T1000 (cell line): ENCODE results near the gene FYCO1.
A peak's percentile ranks its signal among the peaks of the same experiment; 100 is the strongest.

ENCODE experiments used
- DNase-seq: peaks from one replicate; lab custom pipeline; 2025; ENCODE audit warnings: mixed read lengths; lab: John Stamatoyannopoulos, UW

The FYCO1 gene

GRCh38 chr3:45965253-45965652 is 30.4 kb downstream of the FYCO1 start:
- no peak for DNase-seq

- no peak for DNase-seq
These were observed 31.5 kb downstream of the FYCO1 start for GRCh38 chr3:45964139-45964538.

- DNase-seq, result no peak
These were observed 33.6 kb downstream of the FYCO1 start for GRCh38 chr3:45962033-45962432.

DNA sequence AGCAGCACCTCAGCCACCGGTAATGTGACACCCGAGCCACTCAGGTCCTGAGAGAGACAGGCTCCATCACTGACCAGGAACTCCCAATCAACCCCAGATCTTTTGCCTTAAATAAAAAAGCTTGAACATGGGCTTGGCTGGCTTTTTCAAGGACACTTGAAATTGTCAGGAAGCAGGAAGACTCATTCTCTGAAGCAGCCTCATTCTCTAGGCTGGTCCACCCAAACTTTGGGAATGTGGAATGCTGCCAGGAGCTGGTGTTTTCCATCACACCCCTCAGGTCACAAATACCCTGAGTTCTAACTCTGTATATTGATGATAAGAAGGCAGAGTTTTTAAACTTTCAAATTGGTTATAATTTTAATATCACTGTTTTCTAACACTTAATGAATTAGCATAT is 35.3 kb downstream of the FYCO1 start:
- no peak for DNase-seq

GRCh38 chr3:45959201-45959600 is 36.4 kb downstream of the FYCO1 start:
- no peak for DNase-seq

DNA sequence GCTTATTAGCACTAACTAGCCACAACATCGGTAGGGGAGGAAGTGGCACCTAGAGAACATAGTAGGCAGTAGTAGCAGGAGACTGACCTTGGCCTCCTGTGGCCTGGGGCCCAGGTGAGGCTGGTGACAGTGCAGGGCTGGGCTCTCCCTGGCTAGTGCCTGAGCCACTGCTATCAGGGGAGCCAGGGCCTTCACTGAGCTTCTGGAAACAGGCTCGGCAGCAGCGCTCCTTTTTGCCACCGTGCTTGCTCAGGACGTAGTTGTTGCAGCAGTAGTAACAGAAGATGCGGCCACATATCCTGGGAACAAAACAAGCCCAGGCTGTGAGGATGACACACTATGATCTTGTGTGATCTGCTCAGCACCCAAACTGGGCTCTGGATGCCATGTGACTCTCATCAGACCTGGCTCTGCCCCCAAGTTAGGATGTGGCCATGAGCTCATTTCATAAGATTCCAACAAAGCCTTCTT is 37.3 kb downstream of the FYCO1 start:
- DNase-seq, result no peak

GRCh38 chr3:45957586-45957985 is 38.0 kb downstream of the FYCO1 start:
- DNase-seq, result no peak

DNA sequence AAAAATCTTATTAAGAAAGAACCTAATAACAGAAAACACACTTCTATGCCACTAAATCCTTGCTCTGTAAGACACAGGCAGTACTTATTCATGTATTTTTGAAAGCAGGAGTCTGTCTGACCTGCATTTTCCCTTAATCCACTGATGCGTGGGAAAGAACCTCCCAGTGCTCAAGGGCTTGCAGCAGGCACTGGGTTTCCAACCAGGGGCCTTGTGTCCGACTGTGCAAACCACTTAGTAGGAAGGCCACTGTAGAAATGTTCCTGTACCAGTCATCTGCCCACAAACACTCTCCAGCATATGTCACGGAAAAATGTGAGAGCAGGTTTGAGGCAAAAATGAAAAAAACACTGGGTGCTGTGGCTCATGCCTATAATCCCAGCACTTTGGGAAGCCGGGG is 39.9 kb downstream of the FYCO1 start:
- DNase-seq, result no peak

GRCh38 chr3:45955017-45955647 is 40.5 kb downstream of the FYCO1 start:
- no peak for DNase-seq

DNA sequence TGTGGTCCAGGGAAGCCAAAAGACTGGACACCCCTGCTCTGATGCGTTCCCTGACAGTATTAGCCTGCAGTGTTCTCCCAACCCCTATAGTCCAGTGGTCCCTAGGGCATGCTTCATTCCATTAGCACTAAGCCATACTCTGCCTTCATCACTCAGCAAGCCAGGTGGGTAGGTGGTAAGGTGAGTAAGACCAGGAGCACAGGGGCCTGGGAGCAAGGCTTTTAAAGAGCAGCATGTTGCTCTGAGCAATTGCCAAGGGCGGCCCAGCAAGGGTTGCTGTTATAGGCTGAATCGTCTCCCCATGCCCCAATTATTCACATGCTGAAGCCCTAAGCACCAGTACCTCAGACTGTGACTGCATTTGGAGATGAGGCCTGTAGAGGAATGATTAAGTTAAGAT is 41.3 kb downstream of the FYCO1 start:
- no peak for DNase-seq

DNA sequence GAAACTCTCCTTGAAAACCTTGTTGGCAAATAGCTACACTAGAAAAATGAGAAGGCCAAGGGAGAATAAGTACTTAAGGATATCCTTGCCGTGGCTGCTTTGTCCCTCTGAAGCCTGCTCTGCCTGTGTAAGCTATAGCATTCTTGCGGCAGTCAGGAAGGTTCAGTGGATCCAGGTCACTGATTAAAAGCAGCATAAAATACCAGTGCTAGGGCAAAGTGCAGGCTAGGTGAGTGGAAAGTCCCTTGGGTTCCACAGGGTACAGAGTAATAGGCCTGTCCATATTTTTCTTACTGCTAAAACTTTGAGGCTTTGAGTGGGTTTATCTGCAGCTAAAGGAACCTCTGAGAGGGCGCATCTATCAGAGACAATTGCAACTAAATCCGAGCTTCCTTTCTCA is 42.1 kb downstream of the FYCO1 start:
- no peak for DNase-seq

- DNase-seq, result no peak
These were observed 43.2 kb downstream of the FYCO1 start for GRCh38 chr3:45952456-45952855.

- no peak for DNase-seq
These were observed 43.7 kb downstream of the FYCO1 start for GRCh38 chr3:45951946-45952345.

DNA sequence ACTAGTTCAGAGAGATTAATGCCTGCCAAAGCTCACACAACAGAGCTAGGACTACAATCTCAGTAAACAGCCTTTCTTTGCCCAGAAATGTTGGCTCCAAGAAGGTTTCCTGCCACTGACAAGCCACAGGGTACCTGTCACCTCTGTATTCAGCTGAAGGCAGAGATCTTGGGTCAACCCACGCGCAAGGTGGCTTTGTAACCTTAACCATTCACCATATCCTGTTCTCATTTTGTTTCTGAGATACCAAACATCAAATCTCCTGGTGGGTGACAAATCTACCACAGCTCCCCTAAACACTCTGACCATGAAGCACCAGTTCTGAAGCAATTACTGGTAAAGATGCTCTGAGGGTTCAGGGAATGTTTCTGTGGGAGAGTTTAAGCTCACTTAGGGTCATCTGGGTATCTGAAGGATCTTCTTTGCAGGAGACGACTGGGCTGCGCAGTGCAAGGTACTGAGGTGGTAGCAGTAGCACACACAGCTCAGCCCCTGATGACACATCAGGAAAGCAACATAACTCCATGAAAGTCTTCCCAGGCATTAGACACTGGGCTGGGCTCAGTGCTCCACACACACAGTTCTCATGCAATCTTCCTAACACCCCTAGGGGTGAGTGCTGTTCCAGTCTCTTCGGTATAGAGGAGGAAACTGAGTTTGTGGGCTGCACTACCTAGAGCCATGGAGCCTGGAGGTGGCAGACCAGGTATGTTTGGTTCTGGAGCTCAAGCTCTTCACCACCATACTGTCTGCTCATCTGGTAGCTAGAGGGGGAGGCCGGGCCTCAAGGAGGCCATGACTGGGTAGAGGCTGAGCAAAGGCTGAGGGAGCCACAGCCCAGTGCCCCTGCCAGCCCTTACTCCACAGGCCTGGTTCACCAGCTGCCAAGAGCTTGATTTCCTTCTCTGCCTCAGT is 44.7 kb downstream of the FYCO1 start:
- DNase-seq, result no peak

GRCh38 chr3:45950131-45950530 is 45.5 kb downstream of the FYCO1 start:
- DNase-seq, result no peak

- no peak for DNase-seq
These were observed 46.2 kb downstream of the FYCO1 start for GRCh38 chr3:45949432-45949831.

DNA sequence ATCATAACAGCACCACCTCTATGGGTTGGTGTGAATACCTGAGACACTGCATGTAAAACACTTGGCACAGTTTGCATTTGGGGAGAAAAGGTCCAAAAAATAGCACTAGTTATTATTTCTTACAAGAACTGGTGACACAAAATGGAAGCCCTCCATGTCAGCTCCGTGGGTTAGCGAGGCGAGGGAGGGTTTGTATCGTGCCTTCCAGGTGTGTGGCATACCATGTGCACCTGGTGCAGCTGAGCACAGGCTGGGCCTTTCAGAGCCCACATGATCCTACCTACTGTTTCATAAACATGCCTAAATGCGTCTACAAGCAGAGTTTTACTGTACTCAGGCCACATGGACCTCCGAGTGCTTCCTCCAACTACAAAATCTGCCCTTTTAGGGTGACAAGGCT is 46.7 kb downstream of the FYCO1 start:
- DNase-seq, result no peak

DNA sequence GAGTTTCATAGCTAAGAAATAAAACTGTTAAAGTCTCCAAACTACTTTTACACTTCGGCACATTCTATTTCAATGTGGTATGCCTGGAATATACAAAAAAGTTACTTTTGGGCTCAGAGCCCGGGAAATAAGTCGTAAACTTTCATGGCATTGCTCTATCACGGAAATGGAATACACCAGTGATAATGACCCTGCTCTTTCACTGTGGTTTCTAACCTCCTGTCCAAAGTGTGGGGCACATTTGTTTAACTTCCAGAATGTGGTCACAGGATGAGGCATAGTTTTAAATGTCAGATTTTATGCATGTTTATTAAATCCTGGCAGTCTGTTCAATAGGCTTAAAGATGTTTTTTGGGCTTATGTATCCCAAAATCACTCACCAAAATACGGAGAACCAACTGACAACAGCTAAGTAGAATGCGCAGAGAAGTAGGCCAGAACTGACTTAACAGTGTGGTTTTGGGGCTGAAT is 47.3 kb downstream of the FYCO1 start:
- peak; percentile 23 for DNase-seq

- DNase-seq, result no peak
These were observed 48.3 kb downstream of the FYCO1 start for GRCh38 chr3:45947361-45947760.

DNA sequence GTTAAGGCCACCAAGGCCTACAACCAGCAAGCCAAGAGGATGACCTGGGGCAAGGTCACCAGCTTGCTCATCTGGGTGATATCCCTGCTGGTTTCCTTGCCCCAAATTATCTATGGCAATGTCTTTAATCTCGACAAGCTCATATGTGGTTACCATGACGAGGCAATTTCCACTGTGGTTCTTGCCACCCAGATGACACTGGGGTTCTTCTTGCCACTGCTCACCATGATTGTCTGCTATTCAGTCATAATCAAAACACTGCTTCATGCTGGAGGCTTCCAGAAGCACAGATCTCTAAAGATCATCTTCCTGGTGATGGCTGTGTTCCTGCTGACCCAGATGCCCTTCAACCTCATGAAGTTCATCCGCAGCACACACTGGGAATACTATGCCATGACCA is 48.7 kb downstream of the FYCO1 start:
- no peak for DNase-seq

DNA sequence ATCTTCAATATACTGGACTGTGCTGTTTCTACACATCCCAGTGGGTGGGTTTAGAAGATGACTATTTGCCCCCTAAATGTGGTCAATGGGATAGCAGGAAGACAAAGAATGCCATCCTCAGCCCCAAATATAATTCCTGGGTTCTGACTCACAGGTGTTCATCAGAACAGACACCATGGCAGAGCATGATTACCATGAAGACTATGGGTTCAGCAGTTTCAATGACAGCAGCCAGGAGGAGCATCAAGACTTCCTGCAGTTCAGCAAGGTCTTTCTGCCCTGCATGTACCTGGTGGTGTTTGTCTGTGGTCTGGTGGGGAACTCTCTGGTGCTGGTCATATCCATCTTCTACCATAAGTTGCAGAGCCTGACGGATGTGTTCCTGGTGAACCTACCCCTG is 49.3 kb downstream of the FYCO1 start:
- DNase-seq, result no peak

- DNase-seq, result no peak
These were observed 50.6 kb downstream of the FYCO1 start for GRCh38 chr3:45944830-45945620.
